ENCODE results near the gene ADAT3. TPM values are rescaled to one million over a fixed set of nuclear protein-coding genes. Genes with fewer than 3 reads are reported as not detected.
A peak's percentile ranks its signal among the peaks of the same experiment; 100 is the strongest.

The ADAT3 gene
- total RNA-seq, 4 donors from 2014 or later = 18.7 to 73.2 (median 30.3) TPM

DNA sequence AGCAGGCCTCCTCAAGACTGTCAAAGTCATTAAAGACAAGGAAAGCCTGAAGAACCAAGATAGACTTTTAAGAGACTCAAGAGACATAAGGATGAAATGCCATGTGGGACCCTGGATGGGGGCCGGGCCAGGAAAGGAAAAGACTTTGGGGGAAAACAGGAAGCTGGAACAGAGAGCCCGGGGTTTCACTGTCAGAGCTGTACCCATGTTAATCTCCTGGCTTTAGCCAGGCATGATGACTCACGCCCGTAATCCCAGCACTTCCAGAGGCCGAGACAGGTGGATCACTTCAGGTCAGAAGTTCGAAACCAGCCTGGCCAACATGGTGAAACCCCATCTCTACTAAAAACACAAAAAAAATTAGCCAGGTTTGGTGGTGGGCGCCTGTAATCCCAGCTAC is 36.2 kb upstream of the ADAT3 start:
- intact Hi-C loops (cut with DNase I; ENCODE audit: low total_unique reads) (no loop called here), in situ Hi-C loops (cut with MboI; ENCODE audit: low pct_ligation_motif_present in 1 of 4, low pct_unique_long_range_greater_than_20kb in 1 of 4, low sequenced_read_pairs in 3 of 4) (no loop called here)
- Histone ChIP-seq H3K4me1 (peaks cover 13 to 29% (median 17%) of the 10 kb centered on the region in 4 donors), H3K9me3 (no peaks in the 10 kb centered on the region), H3K27ac (no peak overlapping the region), H3K4me3 (no peak overlapping the region), H3K27me3 (no peaks in the 10 kb centered on the region), H3K36me3 (no peaks in the 10 kb centered on the region)
- no peak for DNase-seq
- TF ChIP-seq EP300 (IDR thresholded peaks at IDR 0.05; ENCODE audit: low read depth) (no peak), CTCF (IDR thresholded peaks at IDR 0.05) (no peak), POLR2AphosphoS5 (IDR thresholded peaks at IDR 0.05) (no peak), POLR2A (IDR thresholded peaks at IDR 0.05) (no peak)
- WGBS, 2 donors (ENCODE audit: low coverage in 1 of 2) = 84 to 94% methylated on average over 2 to 7 of the region's 7 CpGs

DNA sequence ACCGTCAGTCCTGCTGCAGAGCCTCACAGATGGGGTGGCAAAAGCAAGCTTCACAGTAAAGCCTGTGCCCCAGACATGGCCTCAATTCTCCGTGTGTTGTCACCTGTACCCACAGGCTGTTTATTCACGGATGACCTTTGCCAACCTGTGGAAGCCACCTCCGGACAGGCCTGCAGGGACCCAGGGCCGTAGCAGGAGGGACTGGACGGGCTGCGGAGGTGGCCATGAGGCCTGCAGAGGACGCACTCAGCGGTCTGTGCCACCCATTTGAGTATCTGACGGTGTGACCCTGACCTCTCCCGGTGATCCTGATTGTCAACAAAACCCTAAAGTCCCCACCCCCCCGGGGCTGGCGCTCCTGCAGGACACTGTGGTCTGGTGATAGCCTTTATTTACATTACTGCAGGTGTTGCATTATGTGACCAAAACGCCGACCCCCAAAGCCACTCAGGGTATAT is 34.0 kb upstream of the ADAT3 start:
- intact Hi-C loops (cut with DNase I; ENCODE audit: low total_unique reads) = no loop called here
- 72% methylated on average over 15 of the region's 15 CpGs; no CpG with 5 or more reads in 1 of the 2 donors for WGBS, 2 donors (ENCODE audit: low coverage in 1 of 2)
- H3K27ac ChIP-seq = no peak overlapping the region

DNA sequence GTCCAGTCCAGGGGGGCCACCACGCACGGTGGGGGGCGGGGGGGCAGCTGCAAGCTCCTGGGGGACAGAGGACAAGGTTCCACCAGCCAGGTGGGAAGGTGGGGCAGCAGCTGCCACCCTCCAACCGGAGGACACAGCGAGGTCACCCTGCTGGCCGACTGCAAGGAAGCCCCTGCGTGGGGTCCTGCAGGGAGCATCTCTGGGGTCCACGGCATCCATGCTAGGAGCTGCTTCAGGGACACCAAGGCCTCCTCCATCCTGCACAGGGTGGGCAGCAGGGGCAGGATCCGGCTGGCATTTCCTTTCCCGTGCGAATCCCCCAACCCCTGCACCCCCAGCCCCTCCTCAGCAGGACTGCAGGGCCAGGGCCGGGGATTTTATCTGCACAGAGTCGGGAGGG is 33.6 kb upstream of the ADAT3 start:
- no peak overlapping the region for H3K27ac ChIP-seq
- 87% methylated on average over 13 of the region's 13 CpGs; no CpG with 5 or more reads in 1 of the 2 donors for WGBS, 2 donors (ENCODE audit: low coverage in 1 of 2)
- H3K27me3 ChIP-seq = no peaks in the 10 kb centered on the region
- no peaks in the 10 kb centered on the region for H3K36me3 ChIP-seq
- TF ChIP-seq POLR2AphosphoS5 (IDR thresholded peaks at IDR 0.05) (no peak), POLR2A (IDR thresholded peaks at IDR 0.05) (no peak), EP300 (IDR thresholded peaks at IDR 0.05; ENCODE audit: low read depth) (no peak), CTCF (IDR thresholded peaks at IDR 0.05) (no peak)
- H3K4me1 ChIP-seq = peaks cover 15 to 38% (median 30%) of the 10 kb centered on the region in 4 donors
- intact Hi-C loops (cut with DNase I; ENCODE audit: low total_unique reads) = no loop called here
- in situ Hi-C loops (cut with MboI; ENCODE audit: low pct_ligation_motif_present in 1 of 4, low pct_unique_long_range_greater_than_20kb in 1 of 4, low sequenced_read_pairs in 3 of 4) = no loop called here
- H3K9me3 ChIP-seq = no peaks in the 10 kb centered on the region
- no peak overlapping the region for H3K4me3 ChIP-seq
- DNase-seq = no peak

More for the DNA sequence above, 34.0 kb upstream of the ADAT3 start:
- Histone ChIP-seq H3K4me1 (peaks cover 11 to 34% (median 25%) of the 10 kb centered on the region in 4 donors), H3K27me3 (no peaks in the 10 kb centered on the region), H3K36me3 (no peaks in the 10 kb centered on the region), H3K4me3 (no peak overlapping the region), H3K9me3 (no peaks in the 10 kb centered on the region)
- DNase-seq = no peak
- no peak for TF ChIP-seq POLR2A (IDR thresholded peaks at IDR 0.05)
- no peak for TF ChIP-seq POLR2AphosphoS5 (IDR thresholded peaks at IDR 0.05)
- no peak for TF ChIP-seq EP300 (IDR thresholded peaks at IDR 0.05; ENCODE audit: low read depth)
- no peak for TF ChIP-seq CTCF (IDR thresholded peaks at IDR 0.05)
- in situ Hi-C loops (cut with MboI; ENCODE audit: low pct_ligation_motif_present in 1 of 4, low pct_unique_long_range_greater_than_20kb in 1 of 4, low sequenced_read_pairs in 3 of 4) = no loop called here

GRCh38 chr19:1872807-1873523 is 32.2 kb upstream of the ADAT3 start:
- intact Hi-C loops (cut with DNase I; ENCODE audit: low total_unique reads) (no loop called here), in situ Hi-C loops (cut with MboI; ENCODE audit: low pct_ligation_motif_present in 1 of 4, low pct_unique_long_range_greater_than_20kb in 1 of 4, low sequenced_read_pairs in 3 of 4) (no loop called here)
- Histone ChIP-seq H3K27ac (peak overlapping the region; percentile 93 to 97 (median 95)), H3K4me3 (no peak overlapping the region), H3K9me3 (no peaks in the 10 kb centered on the region), H3K27me3 (no peaks in the 10 kb centered on the region), H3K36me3 (no peaks in the 10 kb centered on the region), H3K4me1 (peaks cover 15 to 41% (median 32%) of the 10 kb centered on the region in 4 donors)
- TF ChIP-seq POLR2A (IDR thresholded peaks at IDR 0.05) = no peak
- no peak for TF ChIP-seq POLR2AphosphoS5 (IDR thresholded peaks at IDR 0.05)
- no peak for TF ChIP-seq EP300 (IDR thresholded peaks at IDR 0.05; ENCODE audit: low read depth)
- no peak for TF ChIP-seq CTCF (IDR thresholded peaks at IDR 0.05)
- WGBS, 2 donors (ENCODE audit: low coverage in 1 of 2) = 91% methylated on average over 18 of the region's 25 CpGs; no CpG with 5 or more reads in 1 of the 2 donors
- DNase-seq = no peak
